HG02763 (cell line): ENCODE measurements around the gene TMEM63C.

ENCODE experiments used
- ATAC-seq: cut with Tn5 transposase; IDR thresholded peaks from one replicate; pipeline ENCODE4 v1.9.1; 2021; ENCODE audit warnings: mild to moderate bottlenecking, moderate library complexity; ENCODE audit not compliant: unreplicated experiment

The TMEM63C gene, protein sequence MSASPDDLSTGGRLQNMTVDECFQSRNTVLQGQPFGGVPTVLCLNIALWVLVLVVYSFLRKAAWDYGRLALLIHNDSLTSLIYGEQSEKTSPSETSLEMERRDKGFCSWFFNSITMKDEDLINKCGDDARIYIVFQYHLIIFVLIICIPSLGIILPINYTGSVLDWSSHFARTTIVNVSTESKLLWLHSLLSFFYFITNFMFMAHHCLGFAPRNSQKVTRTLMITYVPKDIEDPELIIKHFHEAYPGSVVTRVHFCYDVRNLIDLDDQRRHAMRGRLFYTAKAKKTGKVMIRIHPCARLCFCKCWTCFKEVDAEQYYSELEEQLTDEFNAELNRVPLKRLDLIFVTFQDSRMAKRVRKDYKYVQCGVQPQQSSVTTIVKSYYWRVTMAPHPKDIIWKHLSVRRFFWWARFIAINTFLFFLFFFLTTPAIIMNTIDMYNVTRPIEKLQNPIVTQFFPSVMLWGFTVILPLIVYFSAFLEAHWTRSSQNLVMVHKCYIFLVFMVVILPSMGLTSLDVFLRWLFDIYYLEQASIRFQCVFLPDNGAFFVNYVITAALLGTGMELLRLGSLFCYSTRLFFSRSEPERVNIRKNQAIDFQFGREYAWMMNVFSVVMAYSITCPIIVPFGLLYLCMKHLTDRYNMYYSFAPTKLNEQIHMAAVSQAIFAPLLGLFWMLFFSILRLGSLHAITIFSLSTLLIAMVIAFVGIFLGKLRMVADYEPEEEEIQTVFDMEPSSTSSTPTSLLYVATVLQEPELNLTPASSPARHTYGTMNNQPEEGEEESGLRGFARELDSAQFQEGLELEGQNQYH

DNA sequence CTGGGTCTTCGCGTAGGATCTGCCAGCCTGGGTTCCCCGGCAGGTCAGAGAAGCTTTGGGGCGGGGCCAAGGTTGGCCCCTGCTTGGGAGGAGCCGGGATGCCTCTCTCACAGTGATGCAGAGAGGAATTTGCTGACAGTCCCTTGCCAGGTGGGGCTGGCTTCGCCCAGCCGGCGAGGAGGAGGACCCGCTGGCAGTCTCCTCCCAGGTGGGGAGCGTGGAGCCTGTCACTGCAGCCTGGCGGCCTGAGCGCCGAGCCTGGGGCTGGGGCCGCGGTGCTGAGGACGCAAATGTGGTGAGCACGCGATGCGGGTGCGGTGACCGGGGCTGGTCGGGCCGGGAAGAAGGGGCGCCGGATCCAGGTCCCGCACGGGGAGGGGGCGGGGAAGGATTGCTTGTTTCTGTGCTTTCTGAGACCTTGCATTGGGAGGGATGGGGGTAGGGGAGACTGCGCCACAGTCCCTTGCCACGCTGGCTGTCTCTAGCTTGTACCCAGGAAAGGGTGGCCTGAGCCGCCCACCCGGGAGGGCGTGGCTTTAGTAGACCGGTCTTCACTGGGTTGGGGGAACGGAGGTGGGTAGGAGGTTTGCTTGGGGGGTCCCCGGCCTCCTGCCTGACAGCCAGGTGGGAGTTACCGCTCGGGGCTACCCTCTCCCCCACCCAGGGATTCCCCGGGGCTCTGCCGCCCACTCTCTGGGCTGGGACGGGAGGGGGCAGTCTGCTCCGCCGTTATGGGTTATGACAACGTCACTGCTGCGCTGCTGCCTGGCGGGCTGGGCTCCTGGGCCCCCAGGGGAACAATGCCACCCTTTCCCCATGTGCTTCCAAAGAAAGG, at the start of gene TMEM63C:
Gene TMEM63C (plus strand): TSS at position 196 of the 835 bp plus-strand sequence. CDS start 37,016 bp downstream, outside the sequence.
- ATAC-seq, result peak; percentile 51

DNA sequence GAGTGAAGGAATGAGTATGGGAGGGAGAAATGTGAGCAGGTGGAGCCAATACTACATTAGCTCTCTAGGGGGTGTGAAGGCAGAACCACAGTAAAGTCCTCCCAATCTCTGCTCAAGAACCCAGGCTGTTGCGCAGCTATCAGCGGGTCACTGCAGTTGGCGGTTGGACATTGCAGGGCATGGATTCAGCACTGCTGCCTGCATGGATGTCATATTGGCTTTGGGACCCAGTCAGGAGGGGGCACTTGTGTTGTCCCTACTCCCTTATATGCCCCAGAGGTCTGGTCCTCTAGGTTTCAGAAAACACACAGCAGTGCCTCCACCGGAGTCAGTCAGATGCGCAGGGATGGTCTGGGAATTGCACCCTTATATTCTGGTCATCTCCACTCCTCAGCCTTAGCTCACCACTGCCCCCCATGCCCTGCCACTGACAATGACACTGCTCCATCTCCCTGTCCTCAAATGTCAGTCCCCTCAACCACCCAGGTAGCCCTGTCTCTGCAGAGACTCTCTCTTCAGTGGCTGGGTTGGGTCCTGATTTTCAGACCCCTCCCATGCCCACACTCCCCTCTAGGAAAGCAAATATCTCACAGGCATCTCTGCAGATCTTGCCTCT, 49.6 kb upstream of the TMEM63C start:
- ATAC-seq, result no peak

DNA sequence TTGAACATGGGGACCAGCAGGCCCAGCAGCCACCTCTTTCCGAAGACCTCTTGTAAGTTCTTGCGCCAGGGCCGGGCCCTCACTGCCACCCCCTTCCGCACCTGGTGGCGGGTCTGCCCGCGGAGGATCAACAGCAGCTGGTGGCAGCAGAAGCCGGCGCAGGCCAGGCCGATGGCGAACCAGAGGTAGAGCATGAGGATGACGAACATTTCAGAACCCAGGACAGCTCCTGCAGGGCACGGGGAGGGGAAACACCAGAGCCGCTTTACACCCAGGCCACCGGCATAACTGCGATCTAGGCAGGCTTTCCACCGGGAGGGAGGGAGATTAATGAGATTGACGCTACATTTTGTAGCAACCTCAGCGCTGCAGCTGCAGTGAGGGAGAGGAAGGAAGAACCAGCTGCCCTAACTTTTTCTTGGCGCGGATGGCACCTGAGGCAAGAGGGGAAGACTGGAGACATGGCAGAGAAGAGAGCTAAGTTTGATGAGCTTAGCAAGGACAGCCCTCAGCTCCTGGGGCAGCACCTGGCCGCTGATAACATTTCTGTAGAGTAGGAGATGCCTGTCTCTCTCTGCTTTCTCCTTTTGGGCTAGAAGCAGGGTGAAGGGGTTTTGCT, 47.8 kb upstream of the TMEM63C start:
- ATAC-seq, result peak; percentile 45

DNA sequence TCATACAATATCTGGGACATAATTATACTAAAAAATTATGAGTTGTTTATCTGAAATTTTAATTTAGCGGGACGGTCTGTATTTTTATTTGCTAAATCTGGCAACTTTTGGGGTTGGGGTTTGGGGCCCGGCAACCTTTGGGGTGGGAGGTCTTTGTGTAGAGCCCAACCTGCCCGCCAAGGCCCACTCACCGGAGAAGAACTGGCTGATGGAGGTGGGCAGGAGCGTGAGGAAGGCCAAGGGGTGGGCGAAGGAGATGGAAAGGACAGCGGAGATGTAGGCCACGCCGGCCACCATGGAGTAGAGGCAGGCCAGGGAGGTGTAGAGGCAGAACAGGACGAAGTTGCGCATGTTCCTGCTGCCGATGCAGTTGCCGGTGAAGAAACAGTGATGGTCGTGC, 42.6 kb upstream of the TMEM63C start:
- ATAC-seq, result no peak

DNA sequence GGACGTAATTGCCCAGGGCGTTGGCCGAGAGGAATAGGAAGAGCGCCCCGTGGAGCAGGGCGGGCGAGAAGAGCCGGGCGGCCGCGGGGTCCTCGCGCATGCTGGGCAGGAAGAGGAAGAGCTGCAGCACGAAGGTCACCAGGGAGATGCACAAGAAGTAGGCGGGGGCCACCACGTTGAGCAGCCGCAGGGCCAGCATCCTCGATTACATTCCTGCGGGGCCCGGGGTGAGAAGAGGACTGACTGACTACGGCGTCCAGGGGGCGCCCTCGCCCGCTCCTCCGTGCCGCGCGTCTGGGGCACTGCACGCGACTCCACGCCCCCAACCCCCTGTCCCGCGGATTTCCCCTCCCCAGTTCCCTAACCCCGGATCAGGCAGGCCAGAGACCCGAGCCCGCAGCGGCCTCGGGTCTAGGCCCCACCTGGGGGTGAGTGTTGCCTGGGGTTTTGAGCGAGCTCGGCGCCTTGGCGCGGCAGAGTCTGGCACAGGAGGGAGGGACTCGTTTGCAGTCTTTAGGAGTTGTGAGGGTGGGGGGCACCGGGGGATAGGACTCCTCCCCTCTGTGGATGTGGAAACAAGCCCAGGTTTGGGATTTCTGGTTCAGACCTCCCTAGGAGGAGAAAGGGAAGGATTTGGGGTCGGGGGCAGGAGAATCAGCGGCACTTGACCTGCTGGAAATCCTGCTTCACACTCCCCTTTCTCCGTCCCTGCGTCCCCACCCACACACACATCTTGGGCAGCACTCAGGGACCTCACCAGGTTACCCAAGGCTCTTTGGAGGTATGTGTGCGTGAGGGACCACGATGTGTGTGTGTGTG, 41.8 kb upstream of the TMEM63C start:
- no peak for ATAC-seq

DNA sequence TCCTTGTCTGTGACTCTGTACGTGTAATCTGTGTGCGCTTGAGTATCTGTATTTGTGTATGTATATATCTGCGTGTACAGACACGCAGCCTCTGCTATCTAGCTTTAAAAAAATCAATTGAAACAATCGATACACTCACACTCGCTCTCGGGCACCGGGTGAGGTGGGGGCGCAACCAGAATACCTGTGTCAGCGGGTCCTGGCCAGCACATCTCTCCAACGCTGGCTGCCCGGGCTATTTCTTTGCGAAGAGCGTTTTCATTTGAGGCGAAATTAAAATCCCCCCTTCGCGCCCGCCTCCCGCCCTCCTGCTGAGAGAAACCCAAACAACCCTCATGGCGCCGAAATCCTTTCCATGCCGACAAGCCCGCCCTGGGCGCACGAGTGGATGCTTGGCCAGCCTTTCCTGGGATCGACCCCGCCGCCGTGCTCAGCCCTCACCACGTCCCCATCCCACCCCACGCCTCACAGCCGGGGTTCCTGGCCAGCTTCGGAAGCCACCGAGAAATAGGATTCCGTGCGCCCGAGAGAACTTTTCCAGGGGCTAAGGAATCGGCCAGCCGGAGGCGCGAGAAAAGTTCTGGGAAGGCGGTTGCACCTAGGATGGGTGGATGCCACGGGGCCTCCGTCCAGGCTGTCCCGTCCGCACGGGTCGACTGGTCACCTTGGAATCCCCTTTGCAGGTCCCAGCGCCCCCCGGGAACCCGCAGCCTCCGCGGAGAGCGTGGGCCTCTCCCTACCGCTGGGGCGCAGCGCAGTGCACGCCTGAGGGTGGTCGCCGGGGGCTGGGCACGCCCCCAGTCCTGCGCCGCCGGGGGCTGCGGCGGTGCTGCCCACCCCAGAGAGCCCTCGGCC, 41.0 kb upstream of the TMEM63C start:
- ATAC-seq, result no peak

DNA sequence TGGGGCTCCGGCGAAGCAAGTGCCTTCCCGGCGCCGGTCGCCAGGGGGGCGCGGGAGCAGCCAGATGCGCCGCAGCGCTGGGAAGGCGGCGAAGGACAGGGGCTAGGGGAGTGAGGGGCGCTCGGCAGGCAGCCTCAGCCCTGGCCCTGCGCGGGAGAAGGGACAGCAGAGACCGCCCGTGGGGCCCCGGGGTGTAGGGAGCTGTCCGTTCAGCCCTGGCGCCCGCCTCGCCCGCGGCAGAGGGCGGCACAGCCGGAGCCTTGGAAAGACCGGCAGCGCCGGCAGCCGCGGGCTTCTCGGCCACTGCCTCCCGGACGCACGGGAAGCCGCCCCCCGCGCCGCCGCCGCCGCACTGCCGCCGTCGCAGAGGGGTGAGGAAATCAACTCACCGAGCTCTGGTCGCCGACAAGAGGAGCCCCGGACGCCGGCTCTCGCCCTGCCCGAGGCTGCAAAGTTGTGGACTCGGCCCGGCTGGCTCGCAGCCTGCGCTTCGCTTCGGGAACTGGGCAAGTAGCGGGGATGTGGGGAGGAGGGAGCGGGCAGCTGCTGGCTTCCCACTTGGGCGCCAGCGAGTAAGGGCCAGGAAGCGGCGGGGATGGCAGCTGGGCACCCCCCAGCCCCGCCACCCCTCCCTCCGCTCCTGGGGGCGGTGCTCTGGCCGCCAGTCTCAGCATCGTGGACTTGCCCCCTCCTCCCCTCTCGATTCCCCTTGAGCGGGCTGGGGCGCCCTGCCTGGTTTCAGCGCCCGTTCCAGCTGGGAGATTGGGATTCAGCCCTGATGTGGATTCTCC, 40.2 kb upstream of the TMEM63C start, which contains the start of gene ZDHHC22:
Gene ZDHHC22 (minus strand): TSS at position 578 of the 791 bp plus-strand sequence. CDS start 2,053 bp downstream, outside the sequence.
- no peak for ATAC-seq

DNA sequence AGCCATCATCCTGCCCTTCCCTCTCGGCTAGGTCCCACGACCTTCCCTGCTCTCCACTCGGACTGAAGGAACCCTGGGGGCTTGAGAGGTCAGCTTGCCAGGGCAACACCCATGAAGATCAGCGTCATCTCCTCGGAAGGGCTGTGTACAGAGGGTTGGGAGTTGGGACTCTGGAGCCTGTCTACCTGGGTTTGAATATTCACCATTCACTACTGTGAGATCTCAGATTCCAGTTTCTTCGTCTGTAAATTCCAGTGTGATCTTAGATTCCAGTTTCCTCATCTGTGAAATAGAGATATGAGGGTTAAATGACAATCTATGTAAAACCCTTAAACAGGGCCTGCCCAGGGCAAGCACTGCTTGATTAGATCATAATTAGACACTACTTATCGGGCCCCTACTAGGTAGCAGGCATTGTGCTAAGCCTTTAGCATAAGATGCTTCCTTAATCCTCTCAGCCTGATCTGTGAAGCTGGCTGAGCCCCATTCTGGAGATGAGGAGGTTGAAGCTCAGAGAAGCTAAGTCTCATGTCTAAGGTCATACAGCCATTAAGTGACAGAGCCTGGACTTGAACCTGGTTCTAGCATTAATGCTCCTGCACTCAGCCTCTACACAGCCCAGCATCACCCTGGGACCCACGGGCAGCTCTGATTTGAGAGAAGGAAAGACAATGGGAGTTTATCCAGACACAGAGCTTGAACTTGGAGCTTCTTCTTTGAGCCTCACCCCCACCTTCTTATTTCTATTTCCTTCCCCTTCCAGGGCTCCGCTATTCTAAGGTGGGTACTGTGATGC, 39.4 kb upstream of the TMEM63C start:
- no peak for ATAC-seq

DNA sequence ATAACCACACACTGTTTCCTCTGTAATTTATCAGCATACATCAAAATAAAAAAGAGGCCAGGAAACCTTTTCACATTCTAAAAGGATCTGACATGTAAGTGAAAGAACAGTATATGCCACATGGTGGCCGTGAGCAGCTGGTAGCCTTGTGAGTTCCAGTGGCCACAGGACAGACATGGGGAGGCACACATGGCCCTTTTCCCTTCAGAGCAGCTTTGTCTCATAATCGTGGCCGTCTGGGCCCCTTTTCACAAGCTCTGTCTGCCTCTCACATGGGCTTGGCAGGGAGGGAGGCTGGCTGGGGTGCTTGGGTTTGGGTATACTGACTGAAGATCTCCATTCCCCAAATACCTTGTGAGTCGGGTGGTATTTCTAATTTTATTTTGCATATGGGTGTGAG, 38.5 kb upstream of the TMEM63C start:
- ATAC-seq, result no peak

DNA sequence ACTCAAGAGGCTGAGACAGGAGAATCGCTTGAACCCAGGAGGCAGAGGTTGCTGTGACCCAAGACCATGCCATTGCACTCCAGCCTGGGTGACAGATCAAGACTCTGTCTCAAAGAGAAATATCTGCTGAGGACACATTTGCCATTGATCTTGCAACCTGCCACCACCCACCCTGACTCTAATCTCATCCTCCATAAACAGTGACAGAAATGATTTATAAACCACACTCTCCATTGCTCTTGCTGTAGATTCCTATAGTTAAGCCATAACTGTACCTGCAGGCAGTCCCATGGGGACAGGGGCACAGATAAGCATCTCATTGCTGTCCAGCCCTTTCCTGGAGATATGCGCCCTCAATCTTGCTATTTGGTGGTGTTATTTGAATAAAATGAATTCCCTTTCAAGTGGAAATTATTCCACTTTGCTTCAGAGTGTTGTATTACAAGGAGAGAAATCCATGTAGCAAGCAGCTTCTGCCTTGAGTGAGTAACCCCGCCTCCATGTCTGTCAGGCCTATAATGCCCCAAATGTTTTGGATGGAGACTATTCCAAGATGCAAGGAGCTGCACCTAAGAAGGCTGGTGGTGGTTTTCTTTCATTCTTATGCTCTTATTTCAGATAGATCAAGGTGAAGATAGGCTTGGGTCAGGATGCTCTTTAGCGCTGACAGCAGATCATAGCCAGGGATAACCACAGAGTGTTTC, 37.0 kb upstream of the TMEM63C start:
- ATAC-seq, result no peak

DNA sequence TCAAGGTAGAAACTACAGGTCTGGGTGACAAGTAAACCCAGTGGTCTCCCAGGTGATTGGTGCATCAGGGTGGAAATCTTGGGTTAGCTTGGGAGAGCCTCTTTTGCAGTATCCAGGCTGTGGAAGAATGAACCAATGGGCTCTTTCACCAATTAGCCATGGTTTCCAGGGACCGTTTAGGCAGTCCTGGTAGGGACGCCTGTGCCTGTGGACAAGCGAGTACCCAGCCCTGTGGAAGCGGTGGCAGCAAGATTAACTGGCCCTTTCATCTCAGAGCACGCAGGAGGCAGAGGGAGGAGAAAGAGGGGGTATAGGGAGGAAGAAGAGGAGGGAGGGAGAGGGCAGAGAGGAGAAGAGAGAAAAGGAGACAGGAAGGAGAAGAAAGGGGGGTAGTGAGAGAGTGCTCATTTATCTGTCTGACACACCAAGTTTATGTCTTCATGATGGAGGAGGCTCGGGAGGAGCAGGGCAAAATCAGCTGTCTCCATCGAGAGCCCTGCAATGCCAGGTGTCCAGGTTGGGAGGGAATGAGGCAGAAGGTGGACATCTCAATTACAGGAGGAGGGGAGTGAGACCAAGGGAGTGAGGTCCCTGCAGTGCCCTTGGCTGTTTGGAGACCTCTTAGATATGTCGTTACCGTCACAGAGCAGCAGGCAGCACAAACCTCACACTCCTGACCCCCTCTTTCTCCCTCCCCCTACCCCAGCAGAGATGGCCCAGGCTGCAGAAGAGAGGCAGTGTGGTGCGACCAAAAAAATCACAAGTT, 35.4 kb upstream of the TMEM63C start:
- ATAC-seq, result no peak

DNA sequence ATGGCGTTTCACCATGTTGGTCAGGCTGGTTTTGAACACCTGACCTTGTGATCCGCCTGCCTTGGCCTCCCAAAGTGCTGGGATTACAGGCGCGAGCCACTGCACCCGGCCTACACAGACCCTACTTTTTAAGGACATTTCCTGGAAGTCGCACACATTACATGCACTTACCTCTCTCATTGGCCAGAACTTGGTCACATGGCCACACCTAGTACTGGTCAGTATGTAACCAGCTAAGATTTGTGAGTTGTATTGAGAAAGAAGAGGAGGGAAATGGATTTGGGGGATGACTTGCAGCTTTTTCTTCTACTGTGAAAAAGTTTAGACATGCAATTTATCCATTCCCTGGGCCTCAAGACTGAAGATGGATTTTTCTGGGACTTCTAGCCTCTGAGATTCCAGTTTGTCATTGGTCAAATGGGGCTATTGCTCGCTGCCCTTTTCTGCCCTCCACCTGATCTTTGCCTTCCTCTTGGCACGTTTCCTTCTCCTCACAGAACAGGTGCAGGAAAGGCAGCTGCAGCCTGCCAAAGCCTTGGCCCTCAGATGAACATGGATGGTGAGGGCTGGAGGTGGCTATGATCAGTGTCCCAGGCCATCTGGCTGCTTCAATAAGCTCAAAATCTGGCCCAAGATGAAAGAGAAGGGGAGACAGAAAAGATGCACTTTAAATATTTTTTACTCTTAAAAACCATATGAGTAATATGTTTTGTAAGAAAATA, 32.9 kb upstream of the TMEM63C start:
- ATAC-seq, result no peak

DNA sequence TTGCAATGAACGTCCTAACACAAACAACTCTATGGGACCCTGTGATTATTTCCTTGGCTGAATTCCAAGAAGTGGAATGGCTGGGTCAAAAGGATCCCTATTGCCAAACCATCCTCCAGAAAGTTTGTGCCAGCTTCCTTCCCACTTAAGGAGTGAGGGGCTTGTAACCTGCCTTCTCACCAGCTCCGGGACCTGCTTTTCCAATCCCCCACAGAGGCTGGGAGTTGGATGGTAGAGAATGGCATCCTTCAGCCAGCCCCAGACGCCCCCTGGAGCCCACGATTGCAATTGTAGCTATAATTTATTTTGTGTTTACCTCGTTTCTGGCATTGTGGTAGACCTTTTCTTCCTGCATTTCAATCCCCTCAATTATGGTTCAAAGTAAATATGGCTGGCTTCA, 30.4 kb upstream of the TMEM63C start:
- no peak for ATAC-seq

DNA sequence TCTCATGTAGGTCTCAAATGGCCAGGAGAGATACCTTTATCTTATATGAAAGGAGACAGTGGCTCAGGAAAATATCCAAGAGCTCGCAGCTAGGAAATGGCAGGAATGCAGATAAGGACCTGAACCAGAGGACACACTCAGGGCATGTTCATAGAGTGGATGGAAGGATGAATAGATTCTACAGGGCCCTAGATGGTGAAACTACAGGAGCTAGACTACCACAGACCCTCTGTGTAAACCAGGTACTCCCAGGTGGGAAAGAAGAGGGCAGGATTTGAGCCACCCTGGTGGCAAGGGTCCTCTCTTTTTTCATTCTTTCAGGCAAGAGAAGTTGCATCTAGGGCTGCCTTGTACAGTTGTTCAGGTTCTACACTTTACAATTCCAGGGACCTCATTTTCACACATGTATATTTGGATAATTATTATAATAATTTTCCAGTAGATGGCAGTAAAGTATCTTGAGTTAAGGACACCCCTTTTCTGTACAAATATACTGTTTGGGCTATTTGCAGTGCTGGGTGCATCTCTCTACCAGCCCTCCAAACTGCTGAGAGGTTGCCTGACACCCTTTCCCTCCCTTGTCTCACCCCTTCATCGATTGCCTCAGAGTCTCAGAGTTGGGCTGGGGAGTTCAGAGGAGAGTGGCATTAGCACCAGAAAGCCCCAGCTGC, 29.5 kb upstream of the TMEM63C start:
- no peak for ATAC-seq
